Loucy (cell line): ENCODE results near the gene ALG5.
A peak's percentile ranks its signal among the peaks of the same experiment; 100 is the strongest.

Experiments used
- H2AFZ ChIP-seq: fragments of 200-600 bp; sonication (generic); 2 replicates; pipeline ENCODE4 v1.6.0; 2016; ENCODE audit warnings: antibody characterized with exemption, mild to moderate bottlenecking, low read length, moderate library complexity
- H3F3A ChIP-seq: fragments of 200-600 bp; 2 replicates; pipeline ENCODE4 v1.6.0; 2016; ENCODE audit warnings: antibody characterized with exemption, low read depth, mild to moderate bottlenecking
- H3K27me3 ChIP-seq: fragments of 200-600 bp; sonication (generic); 2 replicates; pipeline ENCODE4 v1.6.1; 2014; ENCODE audit warnings: low read length, mild to moderate bottlenecking; ENCODE audit not compliant: insufficient read depth, poor library complexity, severe bottlenecking
- H3K36me3 ChIP-seq: fragments of 200-600 bp; sonication (generic); 2 replicates; pipeline ENCODE4 v1.6.1; 2016; ENCODE audit warnings: low read length; ENCODE audit not compliant: insufficient read depth
- H3K4me1 ChIP-seq: fragments of 200-600 bp; sonication (generic); 2 replicates; pipeline ENCODE4 v1.5.1; 2014; ENCODE audit warnings: low read length, mild to moderate bottlenecking; ENCODE audit not compliant: insufficient read depth, poor library complexity, severe bottlenecking
- H3K4me2 ChIP-seq: fragments of 200-600 bp; sonication (generic); 2 replicates; pipeline ENCODE4 v1.6.0; 2014; ENCODE audit warnings: antibody characterized with exemption, low read length, low read depth, mild to moderate bottlenecking; ENCODE audit not compliant: poor library complexity, severe bottlenecking
- H3K4me3 ChIP-seq: fragments of 200-600 bp; sonication (generic); 2 replicates; pipeline ENCODE4 v1.5.1; 2014; ENCODE audit warnings: low read length, mild to moderate bottlenecking, mixed read lengths; ENCODE audit not compliant: poor library complexity, severe bottlenecking
- H3K79me2 ChIP-seq: fragments of 200-600 bp; sonication (generic); 2 replicates; pipeline ENCODE4 v1.6.1; 2014; ENCODE audit warnings: low read length; ENCODE audit not compliant: insufficient read depth
- H3K9ac ChIP-seq: fragments of 200-600 bp; sonication (generic); 2 replicates; pipeline ENCODE4 v1.6.0; 2014; ENCODE audit warnings: mild to moderate bottlenecking, low read depth, low read length, moderate library complexity; ENCODE audit not compliant: poor library complexity, severe bottlenecking
- H3K9me2 ChIP-seq: fragments of 200-600 bp; sonication (generic); replicated peaks from 2 replicates; pipeline ENCODE4 v1.6.1; 2016; ENCODE audit warnings: low read depth, low read length, mixed read lengths
- H3K9me3 ChIP-seq: fragments of 200-600 bp; sonication (generic); 2 replicates; pipeline ENCODE4 v1.6.1; 2014; ENCODE audit warnings: mild to moderate bottlenecking, antibody characterized with exemption, low read length, low read depth; ENCODE audit not compliant: insufficient read depth
- H4K20me1 ChIP-seq: fragments of 200-600 bp; sonication (generic); 2 replicates; pipeline ENCODE4 v1.6.0; 2014; ENCODE audit warnings: antibody characterized with exemption, low read length, mild to moderate bottlenecking; ENCODE audit not compliant: insufficient read depth, poor library complexity, severe bottlenecking
- CTCF ChIP-seq: fragments of 200-600 bp; sonication (generic); conservative IDR thresholded peaks from 2 replicates; pipeline ENCODE4 v1.5.1; 2014; ENCODE audit warnings: mild to moderate bottlenecking, antibody characterized with exemption, low read length
- EZH2phosphoT487 ChIP-seq: fragments of 200-600 bp; IDR thresholded peaks from 2 replicates; pipeline ENCODE4 v1.6.1; 2018; ENCODE audit warnings: antibody characterized with exemption, mild to moderate bottlenecking, moderate library complexity, borderline replicate concordance

The ALG5 gene

DNA sequence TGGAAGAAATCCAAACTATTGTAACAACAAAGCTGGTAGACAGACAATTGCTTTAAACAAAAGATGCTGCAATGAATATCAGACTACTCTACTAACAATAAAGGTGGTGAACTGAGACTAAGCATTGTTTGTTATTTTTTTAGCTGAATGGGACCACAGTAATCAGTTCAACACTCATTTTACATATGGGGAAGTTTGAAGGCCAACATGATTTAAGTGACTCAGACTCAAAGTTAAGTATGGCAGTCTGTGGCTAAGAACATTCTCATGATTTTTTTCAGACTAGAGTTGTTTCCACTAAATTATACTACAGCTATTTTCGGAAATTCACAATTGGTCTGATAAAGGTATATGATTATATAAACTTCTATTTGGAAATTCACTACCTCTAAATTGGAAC lies 11.9 kb upstream of the ALG5 start:
- Histone ChIP-seq H4K20me1 (peaks cover 15% of the 10 kb centered on the region), H3K4me3 (peak overlapping the region; percentile 23), H3K79me2 (peaks cover 18% of the 10 kb centered on the region), H3K4me2 (peak overlapping the region; percentile 45), H3K9me3 (no peaks in the 10 kb centered on the region), H3K27me3 (no peaks in the 10 kb centered on the region), H3K36me3 (peaks cover 93% of the 10 kb centered on the region), H3K9me2 (no peaks in the 10 kb centered on the region), H3F3A (0 out of 2 replicates have a peak, but pooled peaks cover 8% of the 10 kb centered on the region), H2AFZ (no peak overlapping the region), H3K9ac (no peak overlapping the region), H3K4me1 (peaks cover 31% of the 10 kb centered on the region)
- TF ChIP-seq EZH2phosphoT487 (no peak), CTCF (no peak)

DNA sequence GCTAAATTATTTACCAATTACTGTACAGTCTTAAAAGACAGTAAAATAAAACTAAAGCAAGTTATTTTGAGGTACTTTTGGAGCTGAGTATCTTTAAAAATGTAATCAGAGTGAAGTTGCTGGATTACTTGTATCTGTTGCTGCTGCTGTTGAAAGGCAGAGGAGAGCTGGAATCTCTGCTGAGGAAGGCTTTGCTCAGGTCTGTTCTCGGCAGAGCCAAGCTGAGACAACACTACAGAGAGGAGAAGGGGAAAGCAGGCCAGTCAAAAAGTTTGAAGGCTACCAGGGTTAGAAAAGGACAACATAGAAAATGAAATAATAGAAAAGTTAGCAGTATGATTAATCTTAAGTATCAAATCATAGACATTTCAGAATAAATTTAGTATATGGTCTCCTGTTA lies 11.3 kb upstream of the ALG5 start:
- Histone ChIP-seq H3K4me2 (no peak overlapping the region), H3K9ac (no peak overlapping the region), H3K4me1 (peaks cover 34% of the 10 kb centered on the region), H3F3A (0 out of 2 replicates have a peak, but pooled peaks cover 8% of the 10 kb centered on the region), H2AFZ (no peak overlapping the region), H3K4me3 (no peak overlapping the region), H3K27me3 (no peaks in the 10 kb centered on the region), H4K20me1 (peaks cover 15% of the 10 kb centered on the region), H3K36me3 (peaks cover 93% of the 10 kb centered on the region), H3K79me2 (peaks cover 22% of the 10 kb centered on the region), H3K9me3 (no peaks in the 10 kb centered on the region), H3K9me2 (no peaks in the 10 kb centered on the region)
- TF ChIP-seq CTCF: no peak
- no peak for TF ChIP-seq EZH2phosphoT487

DNA sequence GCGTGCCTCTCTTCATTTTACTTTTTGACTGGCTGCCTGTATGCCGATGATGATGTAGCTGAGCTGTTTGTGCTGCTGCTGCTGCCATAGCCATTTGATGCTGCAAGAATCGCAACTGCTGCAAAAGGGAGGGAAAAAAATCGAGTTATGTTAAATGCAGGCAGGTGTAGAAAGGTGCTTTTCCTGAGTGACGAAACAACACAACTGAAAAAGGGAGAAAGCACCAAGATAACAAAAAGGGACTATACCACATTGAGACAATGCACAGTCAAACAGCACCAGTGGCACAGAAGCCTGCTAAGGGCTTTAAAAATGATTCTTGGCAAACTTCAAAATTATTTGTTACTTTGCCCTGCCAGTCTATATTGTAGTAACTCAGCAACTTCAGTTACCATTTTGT lies 10.6 kb upstream of the ALG5 start:
- Histone ChIP-seq H3K9ac (no peak overlapping the region), H3K27me3 (no peaks in the 10 kb centered on the region), H3K9me3 (no peaks in the 10 kb centered on the region), H3K4me3 (no peak overlapping the region), H4K20me1 (peaks cover 15% of the 10 kb centered on the region), H3K9me2 (no peaks in the 10 kb centered on the region), H3F3A (0 out of 2 replicates have a peak, but pooled peaks cover 8% of the 10 kb centered on the region), H3K4me2 (no peak overlapping the region), H3K4me1 (peaks cover 34% of the 10 kb centered on the region), H3K79me2 (peaks cover 29% of the 10 kb centered on the region), H2AFZ (no peak overlapping the region), H3K36me3 (peaks cover 93% of the 10 kb centered on the region)
- TF ChIP-seq EZH2phosphoT487: no peak

GRCh38 chr13:37001921-37002250 lies 2.7 kb upstream of the ALG5 start:
- Histone ChIP-seq H3K79me2 (peaks cover 79% of the 10 kb centered on the region), H3K36me3 (peaks cover 38% of the 10 kb centered on the region; the same call in 1 of the 2 replicates), H3F3A (0 out of 2 replicates have a peak, but pooled peaks cover 3% of the 10 kb centered on the region), H3K9ac (peak overlapping the region; percentile 99), H3K27me3 (no peaks in the 10 kb centered on the region), H2AFZ (no peak overlapping the region), H4K20me1 (peaks cover 43% of the 10 kb centered on the region), H3K4me2 (peak overlapping the region; percentile 93), H3K4me1 (peaks cover 49% of the 10 kb centered on the region), H3K9me2 (no peaks in the 10 kb centered on the region), H3K9me3 (no peaks in the 10 kb centered on the region), H3K4me3 (peak overlapping the region; percentile 95)
- TF ChIP-seq CTCF (no peak), EZH2phosphoT487 (no peak)
